HS-5 (cell line): ENCODE results near the gene NTN4.
"Not testable (repeated sequence)": the region's sequence is repeated elsewhere in the genome, so short reads cannot be mapped to it uniquely, and the experiment has no call there.

ENCODE experiments used
- DNase-seq: peaks from one replicate; pipeline ENCODE4 v3.0.0-alpha.2; 2012; ENCODE audit warnings: low read depth

The NTN4 gene

DNA sequence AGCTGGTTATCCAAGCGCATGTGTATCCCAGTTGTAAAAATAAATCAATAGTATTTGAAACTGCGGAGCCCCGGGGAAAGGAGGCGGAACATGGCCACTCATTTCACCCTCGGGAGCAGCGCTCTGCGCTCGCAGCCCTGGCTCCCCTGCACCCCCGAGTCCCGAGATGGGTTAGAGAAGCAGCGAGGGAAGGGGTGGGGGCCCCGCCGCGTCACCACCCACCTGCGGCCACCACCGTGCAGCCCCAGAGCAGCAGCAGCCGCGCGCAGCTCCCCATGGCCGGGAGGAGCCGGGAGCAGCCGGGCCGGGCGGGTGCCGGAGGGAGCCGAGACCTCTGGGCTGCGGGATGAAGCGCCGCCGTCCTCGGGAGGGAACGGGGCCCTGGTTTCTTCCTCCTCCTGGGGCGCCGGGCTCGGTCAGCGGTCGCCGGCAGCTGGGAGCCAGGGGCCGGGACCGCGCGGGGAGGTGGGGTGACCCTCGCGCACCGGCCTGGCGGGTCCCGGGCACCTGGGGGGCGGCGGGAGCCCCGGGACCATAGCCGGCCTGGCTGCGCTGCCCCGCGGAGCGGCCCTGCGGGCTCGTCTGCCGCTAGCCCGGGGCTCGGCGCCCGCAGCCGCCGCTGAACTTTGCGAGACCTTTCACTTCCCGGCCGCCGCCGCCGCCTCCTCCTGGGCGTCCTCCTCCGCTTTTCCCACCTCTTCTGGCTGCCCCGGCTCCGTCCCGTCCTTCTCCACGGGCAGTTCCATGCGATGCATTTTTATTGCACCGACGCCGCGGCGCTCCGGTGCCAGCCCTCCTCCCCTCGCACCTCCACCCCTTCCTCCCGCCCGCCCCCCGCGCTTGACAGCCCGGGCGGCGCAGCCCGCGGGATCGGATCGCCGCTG, at the start of gene NTN4:
Gene NTN4 (minus strand): TSS at position 732 of the 884 bp plus-strand sequence. CDS start 455 bp downstream, at position 277.
- DNase-seq: no peak

GRCh38 chr12:95838125-95838524, 47.6 kb upstream of the NTN4 start:
- DNase-seq: peak; percentile 75

DNA sequence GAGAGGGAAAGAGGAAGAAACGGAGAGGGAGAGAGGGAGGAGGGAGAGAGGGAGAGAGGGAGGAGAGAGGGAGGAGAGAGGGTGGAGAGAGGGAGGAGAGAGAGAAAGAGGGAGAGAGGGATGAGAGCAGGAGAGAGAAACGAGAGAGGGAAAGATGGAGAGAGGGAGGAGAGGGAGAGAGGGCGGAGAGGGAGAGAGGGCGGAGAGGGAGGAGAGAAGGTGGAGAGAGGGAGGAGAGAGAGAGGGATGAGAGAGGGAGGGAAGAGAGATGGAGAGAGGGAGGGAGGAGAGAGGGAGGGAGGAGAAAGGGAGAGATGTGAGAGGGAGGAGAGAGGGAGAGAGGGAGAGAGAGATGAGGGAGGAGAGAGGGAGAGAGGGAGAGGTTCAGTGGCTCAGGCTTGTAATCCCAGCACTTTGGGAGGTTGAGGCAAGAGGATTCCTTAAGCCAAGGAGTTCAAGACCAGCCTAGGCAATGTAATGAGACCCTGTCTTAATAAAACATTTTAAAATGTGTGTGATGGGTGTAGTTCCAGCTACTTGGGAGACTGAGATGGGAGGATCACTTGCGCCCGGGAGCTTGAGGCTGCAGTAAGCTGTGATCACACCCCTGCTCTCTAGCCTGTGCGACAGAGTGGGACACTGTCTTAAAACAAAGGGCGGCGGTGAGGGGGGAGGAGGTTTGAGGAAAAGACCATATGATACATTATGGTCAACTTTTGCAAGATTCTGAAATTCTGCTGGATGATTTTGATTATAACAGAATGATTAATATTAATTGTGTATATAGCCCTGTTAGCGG, 46.9 kb upstream of the NTN4 start:
- no peak for DNase-seq

DNA sequence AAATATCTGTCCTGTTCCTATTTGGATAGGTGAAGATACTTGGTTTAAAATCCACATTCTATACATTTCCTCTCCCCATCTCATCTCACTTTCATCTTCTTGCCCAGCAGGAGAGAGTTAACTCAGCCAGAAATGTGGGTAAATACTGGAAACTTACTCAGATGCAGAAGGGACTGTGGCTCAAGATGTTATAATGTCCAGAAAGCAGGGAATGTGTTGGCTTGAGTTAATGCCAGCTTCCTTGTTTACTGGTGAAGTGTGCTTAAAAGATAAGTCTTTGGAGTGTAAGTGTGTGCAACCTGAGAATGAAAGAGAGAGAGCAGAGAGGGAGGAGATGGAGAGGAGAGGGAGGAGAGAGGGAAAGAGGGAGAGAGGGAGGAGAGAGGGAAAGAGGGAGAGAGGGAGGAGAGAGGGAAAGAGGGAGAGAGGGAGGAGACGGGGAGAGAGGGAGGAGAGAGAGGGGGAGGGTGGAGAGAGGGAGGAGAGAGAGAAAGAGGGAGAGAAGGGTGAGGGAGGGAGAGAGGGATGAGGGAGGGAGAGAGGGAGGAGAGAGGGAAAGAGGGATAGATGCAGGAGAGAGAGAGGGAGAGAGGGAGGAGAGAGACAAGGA, 46.2 kb upstream of the NTN4 start:
- DNase-seq: no peak

- DNase-seq: peak; percentile 63
Observed at GRCh38 chr12:95836185-95836609, 45.6 kb upstream of the NTN4 start.

DNA sequence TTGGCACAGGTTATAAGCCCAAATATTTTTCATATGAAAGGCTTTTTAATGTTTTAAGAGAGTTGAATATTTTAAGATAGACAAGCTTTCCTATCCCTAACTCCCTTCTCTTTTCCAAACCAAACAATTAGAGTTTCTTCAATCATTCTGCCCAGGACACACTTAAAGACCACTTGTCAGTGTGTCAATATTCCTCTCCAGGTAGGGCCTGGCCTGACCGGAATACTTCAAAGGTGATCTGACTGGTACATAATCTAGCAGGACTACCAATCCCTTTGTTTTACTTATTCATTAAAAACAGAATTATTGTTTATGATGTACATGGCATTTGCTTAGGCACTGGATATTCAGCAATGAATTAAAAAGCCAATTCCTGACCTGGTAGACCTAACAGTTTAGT, 44.0 kb upstream of the NTN4 start:
- DNase-seq: no peak

GRCh38 chr12:95830335-95831089, 39.9 kb upstream of the NTN4 start:
- DNase-seq: no peak

DNA sequence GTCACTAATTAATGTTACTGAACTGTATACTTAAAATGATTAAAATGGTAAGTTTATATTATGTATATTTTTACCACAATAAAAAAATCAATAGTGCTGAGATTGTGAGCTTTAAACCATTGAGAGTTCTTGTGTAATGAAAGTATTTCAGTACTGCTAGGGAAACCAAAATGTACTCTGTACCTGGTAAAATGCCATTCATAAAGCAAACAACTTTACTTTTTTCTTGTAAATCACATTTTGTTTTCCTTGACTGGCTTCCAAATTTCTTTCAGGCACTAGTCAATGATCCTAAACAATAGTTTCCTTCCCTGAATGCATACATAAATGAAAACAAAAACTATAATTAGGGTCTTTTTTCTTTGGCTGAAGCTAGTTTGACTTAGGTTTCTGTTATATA, 38.8 kb upstream of the NTN4 start:
- no peak for DNase-seq

- peak; percentile 34 for DNase-seq
Observed at GRCh38 chr12:95820096-95820703, 29.6 kb upstream of the NTN4 start.

- DNase-seq: no peak
Observed at GRCh38 chr12:95815632-95816212, 25.2 kb upstream of the NTN4 start.

GRCh38 chr12:95812155-95812554, 21.6 kb upstream of the NTN4 start:
- DNase-seq: not testable (repeated sequence)

DNA sequence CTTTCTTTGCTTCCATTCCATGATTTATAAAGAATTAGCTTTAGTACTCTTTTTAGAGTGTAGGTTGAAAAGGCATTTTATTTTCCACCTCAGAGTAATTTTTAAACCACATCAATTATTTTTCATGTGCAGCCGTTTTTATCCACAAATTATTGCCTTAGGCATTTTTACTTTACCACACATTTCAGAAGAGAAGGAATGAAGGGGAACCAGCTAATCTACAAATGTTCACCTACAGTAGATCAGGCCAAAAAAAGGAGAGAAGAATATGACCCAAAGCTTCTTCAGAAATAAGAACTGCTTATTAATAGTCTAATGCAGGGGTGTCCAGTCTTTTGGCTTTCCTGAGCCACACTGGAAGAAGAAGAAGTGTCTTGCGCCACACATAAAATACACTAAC, 19.8 kb upstream of the NTN4 start:
- DNase-seq: no peak

DNA sequence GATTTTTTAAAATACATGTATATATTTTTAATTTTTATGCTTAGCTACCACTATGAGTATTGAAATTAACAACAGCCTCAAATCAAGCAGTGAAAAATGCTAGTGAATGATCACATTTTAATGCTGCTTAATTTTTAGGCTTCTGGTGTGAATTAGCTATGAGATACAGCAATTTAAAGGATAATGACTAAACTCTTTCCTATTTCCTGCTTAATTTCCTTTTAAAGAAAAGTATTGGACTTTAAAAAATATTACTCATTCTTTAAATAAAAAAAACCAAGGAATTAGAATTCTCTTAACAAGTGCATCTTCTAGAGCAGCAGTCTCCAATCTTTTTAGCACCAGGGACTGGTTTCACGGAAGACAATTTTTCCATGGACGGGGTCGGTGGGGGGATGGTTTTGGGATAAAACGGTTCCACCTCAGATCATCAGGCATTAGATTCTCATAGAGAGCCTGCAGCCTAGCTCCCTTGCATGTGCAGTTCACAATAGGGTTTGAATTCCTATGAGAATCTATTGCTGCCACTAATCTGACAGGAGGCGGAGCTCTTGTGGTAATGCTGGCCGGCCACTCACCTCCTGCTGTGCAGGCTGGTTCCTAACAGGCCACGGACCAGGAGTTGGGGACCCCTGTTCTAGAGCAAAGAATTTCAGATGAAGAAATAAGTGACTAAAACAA, 18.6 kb upstream of the NTN4 start:
- DNase-seq: no peak

GRCh38 chr12:95808146-95808545, 17.6 kb upstream of the NTN4 start:
- no peak for DNase-seq

DNA sequence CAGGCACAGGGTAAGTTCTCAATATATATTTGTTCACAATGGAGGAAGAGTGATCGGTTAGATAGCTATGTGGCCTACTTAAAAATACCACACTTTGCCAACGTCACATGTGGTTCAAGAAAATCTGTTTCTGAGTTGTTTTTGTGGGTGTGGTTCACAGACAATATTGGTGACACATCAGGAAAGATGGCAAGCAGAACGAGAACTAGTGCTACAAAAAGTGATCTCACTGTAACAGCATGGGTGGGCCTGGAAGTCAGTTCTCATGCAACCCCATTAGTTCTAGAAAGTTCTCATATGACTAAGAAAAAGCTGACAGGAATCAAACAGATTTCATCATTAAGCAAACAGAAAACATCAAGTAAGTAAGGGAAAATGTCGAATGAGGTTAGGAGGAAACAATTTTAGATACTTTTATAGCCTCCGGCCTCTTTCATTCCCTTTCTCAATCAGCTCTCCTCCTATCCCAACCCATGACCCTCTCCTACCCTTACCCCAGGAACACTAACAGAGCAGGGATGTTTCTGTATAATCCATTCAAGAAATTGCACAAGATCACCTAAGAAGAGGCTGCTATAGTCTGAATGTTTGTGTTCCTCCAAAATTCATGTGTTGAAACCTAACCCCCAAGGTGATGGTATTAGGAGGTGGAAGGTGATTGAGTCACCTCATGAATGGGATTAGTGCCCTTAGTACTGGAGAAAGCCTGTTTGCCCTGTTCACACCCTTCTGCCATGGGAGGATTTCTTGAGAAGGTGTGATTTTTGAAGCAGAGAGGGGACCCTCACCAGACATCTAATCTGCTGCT, 15.5 kb upstream of the NTN4 start:
- peak; percentile 99 for DNase-seq

DNA sequence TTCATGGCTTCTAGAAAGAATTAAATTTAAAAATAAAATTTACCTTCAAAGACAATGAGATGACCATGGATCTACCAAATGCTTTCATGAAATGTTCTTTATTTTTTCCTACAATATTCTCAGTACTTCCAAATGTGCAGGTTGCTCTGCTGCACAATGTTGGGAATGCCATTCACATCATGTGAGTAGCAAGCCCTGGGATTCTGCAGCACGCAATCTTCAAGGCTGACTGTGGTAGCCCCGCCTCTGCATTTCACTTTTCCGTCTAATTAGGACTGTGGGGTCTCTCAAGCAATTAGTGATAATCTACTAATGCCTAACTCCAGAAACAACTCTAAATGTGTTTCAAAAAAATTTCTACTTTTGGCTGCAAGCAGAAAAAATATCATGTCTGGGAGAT, 13.7 kb upstream of the NTN4 start:
- DNase-seq: no peak

DNA sequence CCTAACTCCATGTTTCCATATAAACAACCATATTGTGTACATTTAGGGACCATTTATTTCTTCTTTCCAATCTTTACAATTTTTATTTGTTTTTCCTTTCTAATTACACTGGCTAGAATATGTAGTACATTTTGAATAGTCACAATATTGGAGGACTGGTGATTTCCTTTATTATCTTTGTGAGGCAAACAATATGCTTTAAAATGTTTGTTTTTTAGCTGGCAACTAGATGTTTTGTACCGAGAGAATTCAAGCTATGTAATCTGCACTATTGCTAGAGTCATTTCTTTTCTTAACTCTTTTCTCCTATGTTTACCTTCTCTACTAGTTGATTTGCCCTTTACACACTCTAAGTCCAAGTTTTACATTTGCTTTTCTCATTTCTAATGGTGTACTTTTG, 13.3 kb upstream of the NTN4 start:
- DNase-seq: no peak

GRCh38 chr12:95802482-95803270, 12.1 kb upstream of the NTN4 start:
- DNase-seq: peak; percentile 94

DNA sequence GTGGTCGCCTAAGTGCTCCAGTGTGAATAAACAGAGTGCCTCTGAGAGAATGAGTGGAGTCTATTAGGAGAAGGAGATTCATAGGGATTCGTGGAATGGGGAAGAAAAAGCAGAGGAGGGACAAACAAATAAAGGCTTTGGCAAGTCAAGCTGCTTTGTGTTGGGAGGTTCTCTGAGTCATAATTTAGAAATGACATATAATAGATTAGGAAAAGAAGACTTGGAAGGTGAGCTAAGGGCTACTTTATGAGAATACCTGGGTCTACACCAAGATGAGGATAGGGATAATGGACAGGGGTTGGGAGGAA, 6.4 kb upstream of the NTN4 start:
- no peak for DNase-seq
